OCI-LY3 (cell line): ENCODE measurements around the gene CCDC159.

Experiments
- CTCF ChIP-seq: fragments of 200-600, 300-600 bp; sonication (generic); IDR thresholded peaks from 2 replicates; pipeline ENCODE4 v1.5.1; 2014; ENCODE audit warnings: antibody characterized with exemption, low read length, low read depth
- EZH2phosphoT487 ChIP-seq: fragments of 200-600 bp; shearing (Covaris generic); IDR thresholded peaks from 2 replicates; pipeline ENCODE4 v1.6.1; 2018; ENCODE audit warnings: antibody characterized with exemption, mixed run types, low read depth

DNA sequence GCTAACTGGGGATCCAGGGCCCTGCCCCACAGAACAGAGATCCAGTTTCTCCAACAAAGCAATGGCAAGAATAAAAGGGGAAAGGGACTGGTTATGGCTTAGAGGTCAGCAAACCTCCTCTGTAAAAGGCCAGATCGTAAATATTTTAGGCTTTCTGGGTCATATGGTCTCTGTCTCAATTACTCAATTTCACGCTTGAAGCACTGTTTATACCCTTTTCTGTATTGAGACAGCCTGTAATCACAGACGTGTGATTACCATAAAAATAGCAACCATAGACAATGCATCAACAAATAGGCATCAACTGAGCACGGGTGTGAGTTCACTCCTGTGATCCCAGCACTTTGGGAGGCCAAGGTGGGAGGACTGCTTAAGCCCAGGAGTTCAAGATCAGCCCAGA is 16.2 kb upstream of the CCDC159 start:
- no peak for TF ChIP-seq CTCF
- TF ChIP-seq EZH2phosphoT487 = no peak
